ENCODE data around the gene NFIX. TPM values are rescaled to one million over a fixed set of nuclear protein-coding genes. Genes with fewer than 3 reads are reported as not detected.
"Not testable (repeated sequence)": the region's sequence is repeated elsewhere in the genome, so short reads cannot be mapped to it uniquely, and the experiment has no call there.

NFIX gene
- total RNA-seq (2014; rRNA removed) = 9.2 and 13.9 TPM in 2 replicates
- polyA plus RNA-seq (2012) = 45.4 TPM

GRCh38 chr19:12994701-12995595, at the start of gene NFIX:
TSS of gene NFIX (plus strand) at chr19:12995475. CDS start at chr19:12995838, 363 bp downstream.
- DNase-seq (ENCODE audit: low read depth) = peak; percentile 59

- peak; percentile 98 for DNase-seq (ENCODE audit: low read depth)
Observed at GRCh38 chr19:12945479-12946091, 49.7 kb upstream of the NFIX start, which contains the start of gene RAD23A. TSS of gene RAD23A (plus strand) at chr19:12945862. CDS start at chr19:12945949, 87 bp downstream.

GRCh38 chr19:12946092-12946721, 49.1 kb upstream of the NFIX start:
- DNase-seq (ENCODE audit: low read depth) = peak; percentile 81

DNA sequence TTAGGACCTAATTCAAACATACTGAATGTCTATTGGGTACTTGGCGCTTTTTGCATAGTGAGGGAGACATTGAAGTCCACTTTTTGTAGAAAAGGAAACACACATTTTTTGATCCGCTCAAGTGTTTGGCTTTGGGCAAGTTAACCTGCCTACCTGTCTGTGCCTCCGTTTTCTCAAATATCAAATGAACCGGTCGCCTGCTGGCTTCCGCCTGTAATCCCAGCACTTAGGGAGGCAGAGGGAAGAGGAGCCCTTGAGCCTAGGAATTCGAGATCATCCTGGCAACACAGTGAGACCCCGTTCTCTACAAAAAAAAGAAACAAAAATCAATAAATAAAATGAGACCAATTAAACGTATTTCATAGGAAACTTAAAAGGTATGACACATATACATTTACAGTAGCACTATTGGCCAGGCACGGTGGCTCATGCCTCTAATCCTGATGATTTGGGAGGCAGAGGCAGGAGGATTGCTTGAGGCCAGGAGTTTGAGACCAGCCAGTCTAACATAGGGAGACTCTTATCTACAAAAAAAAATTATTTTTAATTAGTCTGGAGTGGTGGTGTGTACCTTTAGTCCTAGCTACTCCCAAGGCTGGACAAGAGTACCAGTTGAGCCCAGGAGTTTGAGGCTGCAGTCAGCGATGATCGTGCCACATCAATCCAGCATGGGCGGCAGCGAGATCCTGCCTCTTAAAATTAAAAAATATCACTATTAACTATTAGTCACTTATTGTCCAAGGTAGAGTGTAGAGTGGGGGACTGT, 48.4 kb upstream of the NFIX start:
- no peak for DNase-seq (ENCODE audit: low read depth)

DNA sequence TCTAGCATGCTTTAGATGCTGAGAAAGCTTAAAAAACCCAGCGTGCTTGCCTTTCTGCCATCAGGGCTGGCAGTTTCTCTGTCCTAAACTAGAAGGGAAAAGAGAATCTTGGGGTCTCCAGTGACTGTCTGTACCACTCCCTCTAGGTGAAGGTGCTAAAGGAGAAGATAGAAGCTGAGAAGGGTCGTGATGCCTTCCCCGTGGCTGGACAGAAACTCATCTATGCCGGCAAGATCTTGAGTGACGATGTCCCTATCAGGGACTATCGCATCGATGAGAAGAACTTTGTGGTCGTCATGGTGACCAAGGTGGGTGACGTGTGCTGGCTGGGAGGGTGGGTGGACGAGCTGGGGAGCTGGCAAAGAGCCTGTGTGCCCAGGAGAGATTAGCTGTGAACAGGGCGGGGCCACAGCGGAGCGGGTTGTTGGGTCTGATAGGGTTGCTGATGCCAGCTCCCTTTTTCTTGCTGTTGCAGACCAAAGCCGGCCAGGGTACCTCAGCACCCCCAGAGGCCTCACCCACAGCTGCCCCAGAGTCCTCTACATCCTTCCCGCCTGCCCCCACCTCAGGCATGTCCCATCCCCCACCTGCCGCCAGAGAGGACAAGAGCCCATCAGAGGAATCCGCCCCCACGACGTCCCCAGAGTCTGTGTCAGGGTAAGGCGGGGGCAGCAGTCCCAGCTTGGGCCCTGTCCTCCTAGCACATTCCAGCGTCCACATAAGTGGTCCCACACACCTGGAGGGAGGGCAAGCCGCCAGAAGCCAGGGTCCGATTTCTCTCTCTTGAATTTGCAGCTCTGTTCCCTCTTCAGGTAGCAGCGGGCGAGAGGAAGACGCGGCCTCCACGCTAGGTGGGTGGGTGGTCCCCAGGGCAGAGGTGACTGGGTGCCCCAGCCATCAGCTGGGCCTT, 47.3 kb upstream of the NFIX start:
- no peak for DNase-seq (ENCODE audit: low read depth)

GRCh38 chr19:12948612-12949362, 46.5 kb upstream of the NFIX start:
- no peak for DNase-seq (ENCODE audit: low read depth)

- peak; percentile 39 for DNase-seq (ENCODE audit: low read depth)
Observed at GRCh38 chr19:12949363-12950283, 45.7 kb upstream of the NFIX start.

GRCh38 chr19:12952050-12952449, 43.2 kb upstream of the NFIX start:
- not testable (repeated sequence) for DNase-seq (ENCODE audit: low read depth)

DNA sequence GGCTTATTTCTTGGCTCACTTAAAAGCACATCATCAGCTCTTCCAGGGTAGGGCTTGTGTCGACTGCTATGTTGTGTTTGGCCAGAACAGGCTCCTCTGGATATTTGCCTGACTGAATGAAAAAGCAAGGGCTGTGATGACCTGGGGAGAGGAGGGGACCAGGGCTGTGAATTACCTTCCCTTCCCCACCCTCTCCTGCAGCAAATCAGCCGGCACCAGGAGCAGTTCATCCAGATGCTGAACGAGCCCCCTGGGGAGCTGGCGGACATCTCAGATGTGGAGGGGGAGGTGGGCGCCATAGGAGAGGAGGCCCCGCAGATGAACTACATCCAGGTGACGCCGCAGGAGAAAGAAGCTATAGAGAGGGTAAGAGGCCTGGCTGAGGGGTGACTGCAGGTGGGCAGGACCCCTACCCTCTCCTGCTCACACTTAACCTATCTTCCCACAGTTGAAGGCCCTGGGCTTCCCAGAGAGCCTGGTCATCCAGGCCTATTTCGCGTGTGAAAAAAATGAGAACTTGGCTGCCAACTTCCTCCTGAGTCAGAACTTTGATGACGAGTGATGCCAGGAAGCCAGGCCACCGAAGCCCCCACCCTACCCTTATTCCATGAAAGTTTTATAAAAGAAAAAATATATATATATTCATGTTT, 42.7 kb upstream of the NFIX start:
- DNase-seq (ENCODE audit: low read depth) = peak; percentile 88

GRCh38 chr19:12953138-12953798, 42.0 kb upstream of the NFIX start:
- DNase-seq (ENCODE audit: low read depth) = no peak

- DNase-seq (ENCODE audit: low read depth) = no peak
Observed at GRCh38 chr19:12953799-12954611, 41.3 kb upstream of the NFIX start.

DNA sequence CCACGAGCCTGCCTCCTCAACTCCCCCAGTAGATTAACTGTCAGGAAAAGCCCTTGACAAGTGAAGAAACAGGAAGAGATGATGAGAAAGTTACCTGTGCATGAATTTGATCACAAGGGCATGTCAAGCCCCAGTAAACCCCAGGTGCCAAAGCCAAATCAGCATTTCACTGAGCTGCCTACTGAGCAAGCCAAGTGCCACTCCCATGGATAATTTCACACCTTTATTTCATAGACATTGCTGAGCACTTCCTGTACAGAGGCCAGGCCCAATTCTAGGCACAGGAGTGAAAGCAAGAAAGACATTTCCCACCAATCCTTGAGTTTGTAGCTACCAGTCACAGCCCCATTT, 40.7 kb upstream of the NFIX start:
- no peak for DNase-seq (ENCODE audit: low read depth)

GRCh38 chr19:12955575-12955974, 39.7 kb upstream of the NFIX start:
- DNase-seq (ENCODE audit: low read depth) = not testable (repeated sequence)

DNA sequence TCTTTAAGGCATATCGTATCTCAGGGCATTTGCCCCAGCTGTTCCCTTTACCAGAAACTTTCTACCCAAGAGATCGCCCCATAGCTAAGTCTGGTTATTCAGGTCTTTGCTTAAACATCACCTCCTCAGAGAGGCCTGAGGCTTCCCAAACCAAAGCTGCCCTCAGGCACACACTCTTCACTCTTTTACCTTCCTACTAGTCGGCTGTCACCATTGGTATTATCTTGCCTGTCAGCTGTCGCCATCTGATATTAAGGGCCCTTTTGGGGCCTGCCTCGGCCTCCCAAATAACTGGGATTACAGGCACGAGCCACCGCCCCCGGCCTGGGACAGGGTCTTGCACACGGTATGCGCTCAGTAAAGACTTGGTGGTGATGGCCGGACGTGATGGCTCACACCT, 39.3 kb upstream of the NFIX start:
- no peak for DNase-seq (ENCODE audit: low read depth)

DNA sequence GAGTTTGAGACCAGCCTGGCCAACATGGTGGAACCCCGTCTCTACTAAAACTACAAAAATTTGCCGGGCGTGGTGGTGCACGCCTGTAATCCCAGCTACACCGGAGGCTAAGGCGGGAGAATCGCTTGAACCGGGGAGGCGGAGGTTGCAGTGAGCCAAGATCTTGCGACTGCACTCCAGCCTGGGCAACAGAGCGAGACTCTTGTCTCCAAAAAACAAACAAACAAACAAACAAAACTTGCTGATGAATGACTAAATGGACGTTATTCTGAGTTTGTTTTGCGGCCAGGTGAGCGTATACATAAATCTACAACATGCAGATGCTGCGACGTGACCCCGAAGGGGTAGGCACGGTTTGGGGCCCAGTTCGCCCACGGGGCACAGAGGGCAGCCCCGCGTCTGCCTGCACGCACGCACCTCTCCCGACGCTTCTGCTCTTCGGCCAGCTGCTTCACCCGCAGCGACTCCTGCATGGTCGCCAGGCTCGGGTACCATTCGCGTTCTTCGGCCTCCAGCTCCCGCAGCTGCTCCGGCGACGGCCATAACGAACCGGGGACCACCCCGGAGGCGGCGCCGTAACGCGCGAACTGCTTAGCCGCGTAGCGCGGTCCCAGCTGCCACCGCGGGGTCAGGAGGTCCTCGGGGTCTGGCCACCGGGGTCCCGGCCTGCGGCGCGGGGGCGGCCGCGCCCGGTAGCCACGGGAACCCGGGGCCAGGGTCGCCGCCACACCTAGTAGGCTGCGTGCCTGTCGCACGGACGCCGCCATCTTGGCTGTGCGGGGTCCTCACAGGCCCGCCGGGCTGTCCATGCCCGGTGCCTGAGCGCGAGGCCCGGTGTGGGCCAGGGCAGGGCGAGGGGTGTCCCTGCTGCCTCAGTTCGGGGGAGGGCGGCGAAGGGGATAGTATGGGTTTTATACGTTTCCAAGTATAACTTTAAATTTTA, 38.6 kb upstream of the NFIX start, which contains the start of gene GADD45GIP1:
TSS of gene GADD45GIP1 (minus strand) at position 778 of the 943 bp plus-strand sequence. CDS start at position 767, 11 bp downstream.
- peak; percentile 78 for DNase-seq (ENCODE audit: low read depth)
